A673 (cell line): ENCODE data around the gene EMP3.

Source experiments
- EZH2 ChIP-seq: fragments of 200-600 bp; sonication (generic); IDR thresholded peaks from 2 replicates; pipeline ENCODE4 v1.6.1; 2017; ENCODE audit warnings: borderline replicate concordance, low read depth, mild to moderate bottlenecking, mixed read lengths, antibody characterized with exemption, low read length; ENCODE audit not compliant: poor library complexity, severe bottlenecking
- TF ChIP-seq, protein P1 (sequence below): fragments of 300-800, 200-600 bp; sonication (generic); conservative IDR thresholded peaks from 2 replicates; pipeline ENCODE4 v1.5.1; 2017; ENCODE audit warnings: low read depth, mild to moderate bottlenecking, antibody characterized with exemption, low read length, moderate library complexity, mixed read lengths

GRCh38 chr19:48373567-48373966 lies 48.2 kb downstream of the EMP3 start:
- TF ChIP-seq, protein P1, sequence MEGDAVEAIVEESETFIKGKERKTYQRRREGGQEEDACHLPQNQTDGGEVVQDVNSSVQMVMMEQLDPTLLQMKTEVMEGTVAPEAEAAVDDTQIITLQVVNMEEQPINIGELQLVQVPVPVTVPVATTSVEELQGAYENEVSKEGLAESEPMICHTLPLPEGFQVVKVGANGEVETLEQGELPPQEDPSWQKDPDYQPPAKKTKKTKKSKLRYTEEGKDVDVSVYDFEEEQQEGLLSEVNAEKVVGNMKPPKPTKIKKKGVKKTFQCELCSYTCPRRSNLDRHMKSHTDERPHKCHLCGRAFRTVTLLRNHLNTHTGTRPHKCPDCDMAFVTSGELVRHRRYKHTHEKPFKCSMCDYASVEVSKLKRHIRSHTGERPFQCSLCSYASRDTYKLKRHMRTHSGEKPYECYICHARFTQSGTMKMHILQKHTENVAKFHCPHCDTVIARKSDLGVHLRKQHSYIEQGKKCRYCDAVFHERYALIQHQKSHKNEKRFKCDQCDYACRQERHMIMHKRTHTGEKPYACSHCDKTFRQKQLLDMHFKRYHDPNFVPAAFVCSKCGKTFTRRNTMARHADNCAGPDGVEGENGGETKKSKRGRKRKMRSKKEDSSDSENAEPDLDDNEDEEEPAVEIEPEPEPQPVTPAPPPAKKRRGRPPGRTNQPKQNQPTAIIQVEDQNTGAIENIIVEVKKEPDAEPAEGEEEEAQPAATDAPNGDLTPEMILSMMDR: no peak
- no peak for TF ChIP-seq EZH2
